Colonic mucosa (tissue), 4 donors: Measurements from ENCODE around the gene SLC24A3. TPM values are rescaled to one million over a fixed set of nuclear protein-coding genes. Genes with fewer than 3 reads are reported as not detected.

Experiments
- DNase-seq: peaks from one replicate; pipeline ENCODE4 v3.0.0-alpha.2; 2020
- H3K27ac ChIP-seq: fragments of 200-600 bp; one replicate; pipeline ENCODE4 v1.8.0; 2021
- H3K27me3 ChIP-seq: fragments of 200-600 bp; one replicate; pipeline ENCODE4 v1.8.0; 2021
- H3K36me3 ChIP-seq: fragments of 200-600 bp; one replicate; pipeline ENCODE4 v1.8.0; 2021
- H3K4me1 ChIP-seq: fragments of 200-600 bp; one replicate; pipeline ENCODE4 v1.8.0; 2021; ENCODE audit warnings: mild to moderate bottlenecking
- H3K4me3 ChIP-seq: fragments of 200-600 bp; one replicate; pipeline ENCODE4 v1.8.0; 2021
- H3K9ac ChIP-seq, 2 donors: one replicate each; pipeline ENCODE4 v1.7.0; 2013; ENCODE audit warnings: control low read depth in 2 of 2, low read depth in 2 of 2, low read length in 2 of 2
- H3K9me3 ChIP-seq: fragments of 200-600 bp; one replicate; pipeline ENCODE4 v1.8.0; 2021
- CTCF ChIP-seq: fragments of 200-600 bp; IDR thresholded peaks from one replicate; pipeline ENCODE4 v1.8.0; 2022; ENCODE audit warnings: antibody characterized with exemption, mild to moderate bottlenecking
- intact Hi-C: fragments of 100-400 bp; cut with DNase I; formaldehyde crosslinking; loops from one replicate; pipeline ENCODE4 v1.14.1; 2022
- total RNA-seq, 2 donors: library from RNA; stranded (reverse); fragmentation: NEBNext Ultra II Directional in 1 of 2; extraction: Animal tissue kit (Norgen Biotek cat#: 25700) in 1 of 2; gene quantifications; one replicate each; pipeline ENCODE4 v1.2.1, GENCODE V29; 2021
- donor health status: healthy.
- donor health status: DM: no; HTN: no; CAD: no.
- donor health status: DM: no; HTN: no; CAD: no.

Gene SLC24A3
- total RNA-seq, 2 donors from 2014 or later, result 3.6 to 6.6 TPM

GRCh38 chr20:19603376-19603750 lies 390.9 kb downstream of the SLC24A3 start:
- intact Hi-C loops, result no loop called here
- Histone ChIP-seq H3K27ac (no peak overlapping the region), H3K9me3 (no peaks in the 10 kb centered on the region), H3K36me3 (no peaks in the 10 kb centered on the region), H3K27me3 (no peaks in the 10 kb centered on the region), H3K4me3 (no peak overlapping the region), H3K9ac (no peak overlapping the region), H3K4me1 (no peaks in the 10 kb centered on the region)
- no peak for DNase-seq
- TF ChIP-seq CTCF, result no peak

- H3K9me3 ChIP-seq, result no peaks in the 10 kb centered on the region
- H3K4me3 ChIP-seq, result no peak overlapping the region
- H3K27me3 ChIP-seq, result no peaks in the 10 kb centered on the region
- intact Hi-C loops, result no loop called here
- H3K4me1 ChIP-seq, result no peaks in the 10 kb centered on the region
- TF ChIP-seq CTCF, result no peak
- no peak for DNase-seq
- no peak overlapping the region for H3K9ac ChIP-seq
- H3K36me3 ChIP-seq, result no peaks in the 10 kb centered on the region
- no peak overlapping the region for H3K27ac ChIP-seq
Measured at GRCh38 chr20:19605786-19606485, 393.5 kb downstream of the SLC24A3 start.

GRCh38 chr20:19609642-19610223 lies 397.3 kb downstream of the SLC24A3 start:
- TF ChIP-seq CTCF, result no peak
- H3K27ac ChIP-seq, result no peak overlapping the region
- no peak overlapping the region for H3K9ac ChIP-seq
- no peaks in the 10 kb centered on the region for H3K9me3 ChIP-seq
- DNase-seq, result no peak
- H3K27me3 ChIP-seq, result no peaks in the 10 kb centered on the region
- H3K4me3 ChIP-seq, result no peak overlapping the region
- intact Hi-C loops, result no loop called here
- H3K36me3 ChIP-seq, result no peaks in the 10 kb centered on the region
- H3K4me1 ChIP-seq, result no peaks in the 10 kb centered on the region

- intact Hi-C loops, result no loop called here
Measured at GRCh38 chr20:19615629-19616028, 403.2 kb downstream of the SLC24A3 start.

GRCh38 chr20:19616081-19616480 lies 403.6 kb downstream of the SLC24A3 start:
- H3K9ac ChIP-seq, result no peak overlapping the region
- intact Hi-C loops, result no loop called here
- TF ChIP-seq CTCF, result no peak
- no peak for DNase-seq
- H3K4me1 ChIP-seq, result no peaks in the 10 kb centered on the region
- no peak overlapping the region for H3K4me3 ChIP-seq
- no peaks in the 10 kb centered on the region for H3K27me3 ChIP-seq
- H3K36me3 ChIP-seq, result no peaks in the 10 kb centered on the region
- no peaks in the 10 kb centered on the region for H3K9me3 ChIP-seq
- H3K27ac ChIP-seq, result no peak overlapping the region

More at GRCh38 chr20:19615629-19616028, 403.2 kb downstream of the SLC24A3 start:
- H3K27ac ChIP-seq, result no peak overlapping the region
- no peaks in the 10 kb centered on the region for H3K9me3 ChIP-seq
- no peaks in the 10 kb centered on the region for H3K36me3 ChIP-seq
- no peak for TF ChIP-seq CTCF
- DNase-seq, result no peak
- H3K4me1 ChIP-seq, result no peaks in the 10 kb centered on the region
- no peak overlapping the region for H3K4me3 ChIP-seq
- no peak overlapping the region for H3K9ac ChIP-seq
- H3K27me3 ChIP-seq, result no peaks in the 10 kb centered on the region
